Measurements from ENCODE around the gene PDGFB. TPM values are rescaled to one million over a fixed set of nuclear protein-coding genes. Genes with fewer than 3 reads are reported as not detected.

Gene PDGFB
- total RNA-seq, 4 donors from 2014 or later = 2.7 to 7.5 (median 4.0) TPM

GRCh38 chr22:39215070-39215396 is 29.7 kb downstream of the PDGFB start:
- intact Hi-C loops (cut with DNase I; ENCODE audit: low total_unique reads) = no loop called here
- DNase-seq = no peak
- Histone ChIP-seq H3K36me3 (no peaks in the 10 kb centered on the region), H3K4me1 (no peaks in the 10 kb centered on the region), H3K27ac (no peak overlapping the region), H3K27me3 (peaks cover 20% of the 10 kb centered on the region), H3K9me3 (no peaks in the 10 kb centered on the region), H3K4me3 (no peak overlapping the region)
- 54 to 60% methylated on average over 6 of the region's 6 CpGs for WGBS, 2 donors (ENCODE audit: low coverage in 1 of 2)
- in situ Hi-C loops (cut with MboI; ENCODE audit: low pct_ligation_motif_present in 1 of 4, low pct_unique_long_range_greater_than_20kb in 1 of 4, low sequenced_read_pairs in 3 of 4) = no loop called here
- TF ChIP-seq CTCF (IDR thresholded peaks at IDR 0.05) (no peak), EP300 (IDR thresholded peaks at IDR 0.05; ENCODE audit: low read depth) (no peak), POLR2A (IDR thresholded peaks at IDR 0.05) (no peak)

DNA sequence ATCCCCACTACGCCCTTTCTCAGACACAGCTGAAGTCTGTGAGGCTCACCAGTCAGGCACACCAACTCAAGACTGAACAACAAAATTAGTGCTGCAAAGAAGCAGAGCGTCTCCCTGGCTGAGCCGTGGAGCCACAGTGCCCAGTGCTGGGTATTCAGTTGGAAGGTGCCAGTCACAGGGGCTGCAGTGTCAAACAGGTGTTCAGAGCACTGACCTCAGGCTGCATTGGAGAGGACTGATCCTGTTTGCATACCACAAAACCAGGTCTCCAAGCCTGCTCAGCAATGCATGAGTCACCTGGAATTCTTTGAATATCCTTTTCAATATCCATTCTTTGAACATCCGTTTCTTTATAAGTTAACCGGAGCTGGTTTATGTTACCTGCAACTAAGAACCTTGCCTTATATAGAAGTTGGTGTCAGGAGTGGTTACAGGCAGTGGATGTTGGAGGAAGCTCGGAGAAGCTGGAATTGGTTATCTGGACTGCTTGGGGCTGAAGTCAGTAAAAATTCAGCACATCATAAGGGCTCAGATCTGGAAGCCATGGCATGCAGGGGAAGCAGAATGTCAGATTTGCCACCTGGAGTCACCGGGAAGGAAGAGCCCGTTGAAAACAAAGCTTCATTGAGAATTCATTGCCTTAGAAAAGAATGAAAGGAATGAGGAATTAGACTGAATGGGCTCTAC is 30.3 kb downstream of the PDGFB start:
- Histone ChIP-seq H3K36me3 (no peaks in the 10 kb centered on the region), H3K4me1 (no peaks in the 10 kb centered on the region), H3K27ac (no peak overlapping the region), H3K9me3 (no peaks in the 10 kb centered on the region), H3K27me3 (peaks cover 20% of the 10 kb centered on the region), H3K4me3 (no peak overlapping the region)
- in situ Hi-C loops (cut with MboI; ENCODE audit: low pct_ligation_motif_present in 1 of 4, low pct_unique_long_range_greater_than_20kb in 1 of 4, low sequenced_read_pairs in 3 of 4) = no loop called here
- intact Hi-C loops (cut with DNase I; ENCODE audit: low total_unique reads) = no loop called here
- TF ChIP-seq POLR2AphosphoS5 (IDR thresholded peaks at IDR 0.05) (no peak), POLR2A (IDR thresholded peaks at IDR 0.05) (no peak), CTCF (IDR thresholded peaks at IDR 0.05) (no peak), EP300 (IDR thresholded peaks at IDR 0.05; ENCODE audit: low read depth) (no peak)
- no peak for DNase-seq
- 13 to 42% methylated on average over 4 to 8 of the region's 8 CpGs for WGBS, 2 donors (ENCODE audit: low coverage in 1 of 2)

DNA sequence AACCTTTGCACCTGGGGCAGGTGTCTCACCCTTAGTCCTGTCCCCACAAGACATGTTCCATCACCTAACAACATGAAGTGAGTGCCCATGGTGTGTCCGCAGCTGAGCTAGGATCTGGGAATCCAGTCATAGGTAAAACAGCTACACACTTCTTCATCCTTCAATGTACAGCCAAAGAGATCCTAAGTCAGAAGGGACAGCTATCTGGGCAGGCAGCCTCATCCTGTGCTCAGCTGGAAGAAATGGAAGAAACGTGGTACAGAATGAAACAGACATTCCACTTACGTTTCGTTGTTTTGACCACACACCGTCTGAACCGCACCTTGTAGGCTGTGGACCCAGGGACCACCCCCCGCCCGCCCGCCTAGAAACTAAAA is 30.8 kb downstream of the PDGFB start:
- WGBS, 2 donors (ENCODE audit: low coverage in 1 of 2) = 74 to 100% methylated on average over 1 to 9 of the region's 9 CpGs
- Histone ChIP-seq H3K27ac (no peak overlapping the region), H3K4me3 (no peak overlapping the region), H3K27me3 (peaks cover 20% of the 10 kb centered on the region), H3K9me3 (no peaks in the 10 kb centered on the region), H3K36me3 (no peaks in the 10 kb centered on the region), H3K4me1 (no peaks in the 10 kb centered on the region)
- DNase-seq = no peak
- TF ChIP-seq POLR2A (IDR thresholded peaks at IDR 0.05) = no peak
- TF ChIP-seq EP300 (IDR thresholded peaks at IDR 0.05; ENCODE audit: low read depth) = no peak
- TF ChIP-seq CTCF (IDR thresholded peaks at IDR 0.05) = no peak
- no peak for TF ChIP-seq POLR2AphosphoS5 (IDR thresholded peaks at IDR 0.05)
- intact Hi-C loops (cut with DNase I; ENCODE audit: low total_unique reads) = no loop called here
- in situ Hi-C loops (cut with MboI; ENCODE audit: low pct_ligation_motif_present in 1 of 4, low pct_unique_long_range_greater_than_20kb in 1 of 4, low sequenced_read_pairs in 3 of 4) = no loop called here

GRCh38 chr22:39212721-39213376 is 31.9 kb downstream of the PDGFB start:
- H3K27ac ChIP-seq = no peak overlapping the region
- peaks cover 20% of the 10 kb centered on the region for H3K27me3 ChIP-seq
- in situ Hi-C loops (cut with MboI; ENCODE audit: low pct_ligation_motif_present in 1 of 4, low pct_unique_long_range_greater_than_20kb in 1 of 4, low sequenced_read_pairs in 3 of 4) = no loop called here

More at GRCh38 chr22:39212721-39213376, 31.9 kb downstream of the PDGFB start:
- no peaks in the 10 kb centered on the region for H3K4me1 ChIP-seq
- WGBS, 2 donors (ENCODE audit: low coverage in 1 of 2) = 67 to 85% methylated on average over 7 to 12 of the region's 12 CpGs
- no peaks in the 10 kb centered on the region for H3K36me3 ChIP-seq
- H3K4me3 ChIP-seq = no peak overlapping the region
- no peaks in the 10 kb centered on the region for H3K9me3 ChIP-seq
- intact Hi-C loops (cut with DNase I; ENCODE audit: low total_unique reads) = no loop called here
- no peak for DNase-seq
- no peak for TF ChIP-seq POLR2A (IDR thresholded peaks at IDR 0.05)
- no peak for TF ChIP-seq CTCF (IDR thresholded peaks at IDR 0.05)
- no peak for TF ChIP-seq POLR2AphosphoS5 (IDR thresholded peaks at IDR 0.05)
- no peak for TF ChIP-seq EP300 (IDR thresholded peaks at IDR 0.05; ENCODE audit: low read depth)

All from transverse colon (tissue), 4 donors.